ENCODE measurements around the gene ENTPD2.
A peak's percentile ranks its signal among the peaks of the same experiment; 100 is the strongest.

ENTPD2 gene

GRCh38 chr9:137030006-137030405 is 23.9 kb downstream of the ENTPD2 start:
- no peak for DNase-seq

DNA sequence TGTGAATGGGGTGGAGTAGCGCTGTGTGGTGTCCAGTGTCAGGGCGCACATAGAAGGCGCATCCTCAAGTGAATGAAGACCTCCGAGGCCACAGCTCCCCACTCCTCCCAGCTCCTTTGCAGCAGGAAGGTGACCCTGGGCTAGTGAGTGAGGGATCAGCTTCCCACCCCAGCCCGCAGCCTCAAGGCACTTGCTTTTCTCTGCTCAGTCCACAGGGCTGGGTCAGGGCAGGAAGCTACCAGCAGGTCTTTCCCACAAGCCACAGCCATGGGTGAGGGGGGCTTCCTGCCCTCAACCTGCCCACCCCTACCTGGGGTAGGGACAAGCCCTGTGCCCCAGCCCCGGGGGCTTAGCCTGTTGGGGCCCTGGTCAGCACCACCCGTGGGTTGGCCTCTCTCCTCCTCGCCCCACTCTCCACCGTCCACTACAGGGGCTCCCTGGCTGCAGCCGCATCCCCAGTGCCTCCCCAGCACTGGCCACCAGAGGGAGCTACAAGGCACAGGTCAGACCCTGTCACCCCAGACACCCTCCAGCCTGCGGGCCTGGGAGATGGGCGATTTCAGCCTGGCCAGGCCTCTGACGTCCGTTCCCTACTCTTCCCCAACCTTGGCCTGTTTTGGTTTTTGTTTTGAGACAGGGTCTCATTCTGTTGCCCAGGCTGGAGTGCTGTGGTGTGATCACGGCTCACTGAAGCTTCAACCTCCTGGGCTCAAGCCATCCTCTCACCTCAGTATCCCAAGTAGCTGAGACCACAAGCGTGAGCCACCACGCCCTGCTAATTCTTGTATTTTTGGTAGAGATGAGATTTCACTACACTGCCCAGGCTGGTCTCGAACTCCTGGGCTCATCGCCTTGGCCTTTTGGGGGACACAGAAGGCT is 24.6 kb downstream of the ENTPD2 start:
- DNase-seq = peak; percentile 76

DNA sequence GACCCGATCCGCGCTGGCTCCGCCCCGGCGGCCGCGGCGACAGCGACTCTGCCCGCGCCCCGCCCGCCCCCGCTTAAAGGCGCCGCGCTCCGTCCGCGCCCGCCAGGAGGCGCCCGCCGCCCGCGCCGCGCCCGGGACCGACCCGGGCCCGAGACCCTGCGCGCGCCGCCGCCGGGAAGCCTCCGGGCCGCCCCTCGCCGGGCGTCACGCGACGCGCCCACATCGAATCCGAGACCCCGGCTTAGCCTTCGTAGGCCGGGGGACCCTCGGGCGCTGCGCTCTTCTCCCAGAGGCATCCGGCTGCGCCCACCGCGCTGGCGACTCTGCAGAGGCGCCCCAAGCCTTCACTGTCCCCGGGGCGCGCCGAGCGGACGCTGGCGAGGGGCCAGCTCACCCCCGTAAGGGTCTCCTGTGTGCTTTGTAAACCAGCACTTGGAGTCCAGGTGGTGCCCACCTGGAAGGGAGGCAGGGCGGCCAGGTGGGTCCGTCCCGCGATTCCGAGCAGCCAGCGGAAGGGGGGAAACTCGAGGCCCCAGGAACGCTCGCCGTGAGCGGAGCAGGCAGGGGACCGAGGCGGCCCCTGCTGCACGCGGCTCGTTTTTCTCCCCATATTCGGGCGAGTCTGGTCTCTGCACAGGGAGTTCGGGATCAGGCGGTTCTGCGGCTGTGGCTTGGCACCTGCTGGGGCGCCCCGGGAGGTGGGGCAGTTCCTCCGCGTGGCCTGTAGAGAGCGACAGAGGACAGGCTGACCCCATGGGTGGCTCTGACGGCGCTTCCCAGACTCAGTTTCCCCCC is 25.4 kb downstream of the ENTPD2 start:
- peak; percentile 84 for DNase-seq

DNA sequence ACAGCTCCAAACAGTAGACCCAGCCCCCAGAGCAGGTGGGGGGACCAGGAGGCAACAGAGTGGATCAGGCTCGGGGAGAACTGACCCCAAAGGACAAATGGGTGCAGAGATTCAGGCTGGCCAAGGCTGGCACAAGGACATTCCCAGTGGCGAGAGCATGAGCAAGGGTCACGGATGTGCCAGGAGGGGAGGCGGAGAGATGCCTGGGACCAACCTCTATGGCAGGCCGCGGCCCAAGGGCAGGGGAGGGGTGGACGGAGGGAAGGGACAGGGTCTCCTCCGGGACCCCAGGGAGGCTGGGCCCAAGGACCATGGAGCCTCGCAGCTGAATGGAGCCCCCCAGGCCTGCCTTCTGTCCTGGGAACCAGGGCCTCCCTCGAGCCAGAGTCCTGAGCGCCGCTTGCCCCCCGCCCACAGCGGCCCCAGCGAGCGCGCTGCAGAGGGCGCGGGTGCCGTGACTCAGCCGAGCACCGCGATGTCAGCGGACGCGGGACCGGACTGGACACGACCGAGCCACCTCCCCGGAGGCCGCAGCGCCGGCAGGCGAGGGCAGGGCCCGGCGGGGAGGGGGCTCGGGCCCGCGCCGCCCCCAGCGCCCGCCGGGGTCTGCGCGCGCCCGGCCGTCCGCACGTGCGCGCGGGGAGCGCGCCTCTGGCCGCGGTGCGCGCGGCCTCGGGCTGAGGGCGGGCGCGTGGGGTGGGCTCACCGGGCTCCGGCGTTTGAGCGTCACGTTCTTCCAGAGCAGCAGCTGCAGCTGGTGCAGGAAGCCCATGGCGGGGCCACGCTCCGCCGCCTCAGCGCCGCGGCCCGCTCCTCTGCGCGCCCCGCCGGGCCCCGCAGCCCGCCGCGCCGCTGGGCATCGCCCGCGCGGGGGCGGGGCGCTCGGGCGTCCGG is 26.2 kb downstream of the ENTPD2 start, which contains the start of gene ABCA2:
Gene ABCA2, minus strand, starts transcription at position 869 of the 894 bp plus-strand sequence. Its CDS starts 97 bp downstream, at position 772.
- peak; percentile 65 for DNase-seq

GRCh38 chr9:137026828-137027227 is 27.0 kb downstream of the ENTPD2 start:
- DNase-seq = no peak

DNA sequence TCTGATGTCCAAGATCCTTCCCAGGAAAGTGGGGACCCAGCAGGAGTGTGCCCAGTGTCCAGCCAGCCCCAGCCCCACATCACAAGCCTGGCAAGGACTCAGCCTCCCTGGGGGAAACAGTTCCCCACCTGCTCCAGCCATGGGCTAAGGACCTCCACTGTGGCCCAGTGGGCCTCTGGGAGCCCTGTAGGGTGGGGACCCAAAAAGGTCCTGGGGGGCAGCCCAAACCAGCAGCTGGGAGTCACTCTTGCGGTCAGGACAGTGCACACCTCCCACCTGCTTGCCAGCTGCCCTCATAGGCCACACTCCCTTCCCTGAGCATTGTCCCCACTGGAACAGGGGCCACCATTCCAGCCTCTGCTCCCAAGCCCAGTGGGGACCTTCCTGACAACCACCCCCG is 27.5 kb downstream of the ENTPD2 start:
- DNase-seq = no peak

DNA sequence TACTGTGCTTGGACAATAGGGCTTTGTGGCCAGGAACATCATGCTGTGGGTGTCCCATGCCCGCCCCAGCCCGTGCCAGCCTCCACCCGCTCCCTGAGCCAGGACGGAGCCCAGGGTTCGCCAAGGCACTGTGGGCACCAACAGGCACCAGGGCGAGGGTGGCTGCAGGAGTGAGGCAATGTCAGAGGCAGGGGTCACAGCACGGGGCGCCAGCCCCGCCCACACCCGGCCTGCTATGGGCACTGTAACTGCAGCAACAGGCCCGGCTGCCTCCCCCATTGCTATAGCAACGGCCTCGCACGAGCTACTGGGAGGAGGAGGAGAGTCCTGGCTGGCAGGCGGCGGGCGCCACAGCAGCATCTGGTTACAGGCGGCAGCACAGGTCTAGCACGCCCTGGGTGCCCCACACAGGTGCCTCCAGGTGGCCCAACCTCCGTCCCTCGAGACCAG is 28.3 kb downstream of the ENTPD2 start:
- DNase-seq = peak; percentile 73

DNA sequence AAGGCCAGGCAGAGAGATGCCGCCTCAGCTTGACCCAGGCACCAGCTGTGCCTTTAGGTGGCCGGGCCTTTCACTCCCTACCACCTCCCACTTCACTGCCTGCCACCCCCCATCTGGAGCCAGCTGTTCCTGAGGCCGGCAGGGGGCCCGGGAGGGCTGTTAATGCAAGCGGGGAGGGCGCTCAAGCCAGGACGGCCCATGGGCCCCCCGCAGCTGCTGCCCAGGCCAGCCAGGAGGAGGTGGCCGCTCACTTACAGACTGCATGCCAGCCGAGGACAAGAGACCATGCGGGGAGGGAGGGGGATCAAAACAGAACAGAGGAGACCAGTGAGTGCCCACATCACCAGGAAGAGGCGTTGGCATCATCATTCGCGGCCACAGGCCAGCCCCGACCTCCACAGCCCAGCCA is 30.3 kb downstream of the ENTPD2 start:
- no peak for DNase-seq

DNA sequence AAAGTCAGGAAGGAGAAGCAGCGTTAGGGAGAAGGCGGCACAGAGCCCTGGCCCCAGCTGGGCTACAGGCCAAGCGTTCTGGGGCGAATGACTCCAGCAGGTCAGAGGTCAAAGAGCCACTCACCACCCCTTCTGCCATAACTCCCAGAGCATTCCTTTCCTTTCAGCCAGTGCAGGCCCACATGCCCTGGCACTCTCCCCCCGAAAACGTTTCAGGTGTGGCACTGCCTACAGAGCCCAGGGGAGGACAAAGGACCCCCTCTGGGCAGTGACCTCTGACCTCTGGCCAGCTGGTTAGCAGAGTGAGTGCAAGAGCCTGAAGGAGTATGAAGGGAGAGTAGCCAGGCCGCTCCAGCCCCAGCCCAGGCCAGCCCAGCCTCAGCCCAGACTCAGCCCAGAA is 30.7 kb downstream of the ENTPD2 start:
- no peak for DNase-seq

DNA sequence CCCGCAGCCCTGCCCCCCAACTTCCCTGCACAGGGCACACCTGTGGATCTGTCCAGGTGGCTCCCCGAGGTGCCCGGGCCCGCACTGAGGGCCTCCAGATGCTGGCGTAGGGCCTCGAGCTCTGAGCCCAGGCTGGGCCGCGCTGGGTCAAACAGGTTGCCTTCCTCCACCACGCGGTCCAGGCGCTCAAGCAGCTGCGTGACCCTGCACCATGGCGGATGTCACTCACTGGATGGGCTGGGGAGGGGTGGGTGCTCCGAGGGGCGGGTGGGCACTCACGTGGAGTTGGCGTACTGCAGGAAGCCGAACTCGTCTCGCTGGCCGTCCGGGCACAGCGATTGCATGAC is 31.2 kb downstream of the ENTPD2 start:
- DNase-seq = no peak

- DNase-seq = no peak
These were observed 31.7 kb downstream of the ENTPD2 start for GRCh38 chr9:137021979-137022661.

- DNase-seq = no peak
These were observed 32.3 kb downstream of the ENTPD2 start for GRCh38 chr9:137021568-137021978.

GRCh38 chr9:137020771-137021567 is 32.9 kb downstream of the ENTPD2 start:
- DNase-seq = no peak

DNA sequence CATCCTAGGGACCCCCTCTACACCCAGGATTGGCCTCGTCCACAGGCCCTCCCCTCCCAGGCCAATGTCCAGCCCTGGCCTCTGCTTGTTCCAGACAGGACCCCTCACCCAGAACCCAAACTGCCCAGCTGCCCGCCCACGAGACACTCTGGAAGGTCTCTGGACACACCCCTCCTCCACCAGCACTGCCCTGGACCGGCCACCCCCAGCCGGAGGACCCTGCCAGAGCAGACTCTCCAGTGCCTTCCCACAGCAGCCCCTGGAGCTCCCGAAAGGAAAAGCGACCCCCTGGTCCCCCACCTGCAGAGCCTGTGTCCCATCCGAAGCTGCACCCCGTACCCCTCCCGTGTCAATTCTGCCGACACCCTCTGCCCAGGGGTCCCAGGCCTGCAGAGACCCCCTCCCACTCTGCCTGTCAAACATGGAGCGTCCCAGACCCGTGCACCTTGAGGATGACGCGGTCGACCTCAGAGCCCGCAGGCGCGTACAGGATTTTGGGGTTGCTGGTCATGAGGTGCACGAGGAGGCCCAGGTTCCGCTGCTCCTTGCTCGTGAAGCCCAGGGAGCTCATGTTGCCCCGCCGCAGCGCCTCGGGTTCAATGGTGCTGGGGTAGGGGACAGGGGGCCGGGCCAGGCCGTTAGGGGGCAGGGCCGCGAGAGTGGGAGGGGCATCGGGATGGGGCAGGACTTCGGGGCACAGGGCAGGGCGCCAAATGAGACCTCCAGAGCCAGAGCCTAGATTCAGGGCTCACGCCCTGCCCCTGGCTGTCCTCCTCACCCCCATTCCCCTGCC is 33.8 kb downstream of the ENTPD2 start:
- DNase-seq = no peak

DNA sequence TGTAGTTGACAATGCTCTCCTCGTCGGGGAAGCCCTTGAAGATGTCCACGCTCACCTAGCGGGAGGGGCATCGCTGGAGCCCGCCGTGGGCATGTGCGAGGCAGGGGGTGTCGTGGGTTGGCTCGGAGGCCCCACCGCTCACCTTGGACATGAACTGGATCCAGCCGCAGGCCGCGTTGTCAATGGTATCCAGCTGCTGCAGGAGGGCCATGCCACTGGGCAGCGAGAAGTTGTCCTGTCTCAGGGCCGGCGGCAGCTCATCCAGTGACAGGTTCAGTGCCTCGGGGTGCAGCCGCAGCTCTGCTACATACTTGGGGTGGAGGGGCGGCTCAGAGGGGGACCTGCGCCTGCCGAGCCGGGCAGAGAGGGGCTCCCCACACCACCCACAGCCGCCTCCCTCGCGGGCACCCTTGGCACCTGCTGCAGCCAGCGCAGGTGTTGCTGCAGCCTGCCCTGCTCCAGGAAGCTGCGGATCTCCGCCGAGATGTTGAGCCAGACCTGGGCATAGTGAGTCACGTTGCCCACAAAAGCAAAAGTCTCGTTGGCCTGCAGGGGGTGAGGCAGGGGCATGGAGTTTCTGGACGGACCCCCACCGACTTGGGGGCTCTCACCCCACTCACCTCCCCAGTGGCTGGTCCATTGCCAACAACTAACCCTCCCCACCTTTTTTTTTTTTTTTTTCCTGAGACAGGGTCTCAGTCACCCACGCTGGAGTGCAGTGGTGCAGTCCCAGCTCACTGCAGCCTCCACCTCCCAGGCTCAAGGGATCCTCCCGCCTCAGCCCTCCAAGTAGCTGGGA is 34.9 kb downstream of the ENTPD2 start:
- DNase-seq = no peak

DNA sequence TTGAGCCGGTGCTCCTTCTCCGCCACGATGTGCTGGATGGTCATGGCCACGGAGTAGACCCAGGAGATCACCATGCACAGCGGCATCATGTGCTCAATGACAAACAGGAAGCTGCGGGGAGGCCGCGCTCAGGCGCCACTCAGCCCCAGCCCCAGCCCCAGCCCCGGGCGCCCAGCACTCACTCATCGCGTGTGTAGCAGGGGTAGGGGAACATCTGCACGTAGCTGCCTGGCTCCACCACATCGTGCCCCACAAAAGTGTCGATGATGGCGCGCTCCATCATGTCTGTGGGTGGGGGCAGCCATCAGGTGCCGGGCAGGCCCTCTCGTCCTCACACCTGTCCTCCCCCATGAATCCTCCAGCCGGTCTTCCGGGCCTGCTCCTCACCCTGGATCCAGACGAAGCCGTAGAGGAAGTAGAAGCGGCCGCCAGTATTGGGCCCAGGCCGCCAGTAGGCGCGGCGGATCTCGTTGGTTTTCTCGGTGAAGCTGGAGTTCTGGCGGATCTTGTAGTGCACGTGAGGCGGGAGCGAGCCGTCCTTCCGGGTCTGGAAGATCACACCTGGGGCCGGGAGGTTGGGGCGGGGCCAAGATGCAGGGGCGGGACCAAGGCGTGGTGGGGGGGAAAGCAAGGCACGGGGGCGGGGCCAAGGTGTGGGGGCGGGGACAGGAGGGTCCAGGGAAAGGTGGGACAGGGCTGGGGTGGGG is 35.9 kb downstream of the ENTPD2 start:
- DNase-seq = no peak

GRCh38 chr9:137017071-137017470 is 36.8 kb downstream of the ENTPD2 start:
- no peak for DNase-seq

GRCh38 chr9:137016436-137016835 is 37.4 kb downstream of the ENTPD2 start:
- DNase-seq = no peak
